A673 (cell line): Measurements from ENCODE around the gene MAST1. TPM values are rescaled to one million over a fixed set of nuclear protein-coding genes. Genes with fewer than 3 reads are reported as not detected.

Experiments used
- BruUV-seq: library from RNA; stranded (reverse); fragments of 400-500 nt; replicated peaks from 2 replicates; lab custom pipeline; 2021; lab: Mats Ljungman, UMichigan
- CTCF ChIA-PET: fragments of 300-600 bp; sonication (Branson Sonifier 250); formaldehyde crosslinking; loops from one replicate; lab custom pipeline; 2022; ENCODE audit warnings: antibody characterized with exemption; lab: Charles Lee
- POLR2A ChIA-PET: fragments of 300-600 bp; sonication (Branson Sonifier 250); formaldehyde crosslinking; loops from one replicate; lab custom pipeline; 2022; ENCODE audit warnings: antibody characterized with exemption; ENCODE audit not compliant: low non-redundant PET; lab: Charles Lee
- DNase-seq: peaks from one replicate; pipeline ENCODE4 v3.0.0-alpha.2; 2015; ENCODE audit warnings: low spot score
- H3K27ac ChIP-seq: fragments of 200-600 bp; sonication (generic); 2 replicates; pipeline ENCODE4 v1.5.1; 2016; ENCODE audit warnings: mixed run types, low read depth, mild to moderate bottlenecking, mixed read lengths, antibody characterized with exemption, low read length; ENCODE audit not compliant: poor library complexity, severe bottlenecking
- H3K27me3 ChIP-seq: fragments of 200-600 bp; sonication (generic); replicated peaks from 2 replicates; pipeline ENCODE4 v1.6.1; 2017; ENCODE audit warnings: mixed run types, low read depth, mild to moderate bottlenecking, mixed read lengths, antibody characterized with exemption, low read length; ENCODE audit not compliant: insufficient read depth, poor library complexity
- H3K36me3 ChIP-seq: fragments of 200-600 bp; sonication (generic); 2 replicates; pipeline ENCODE4 v1.6.1; 2016; ENCODE audit warnings: mixed run types, mild to moderate bottlenecking, mixed read lengths, antibody characterized with exemption, low read length; ENCODE audit not compliant: insufficient read depth, poor library complexity, severe bottlenecking
- H3K4me1 ChIP-seq: fragments of 200-600 bp; sonication (generic); 2 replicates; pipeline ENCODE4 v1.6.1; 2017; ENCODE audit warnings: mixed run types, mild to moderate bottlenecking, mixed read lengths, antibody characterized with exemption, low read length; ENCODE audit not compliant: insufficient read depth, poor library complexity, severe bottlenecking
- H3K4me3 ChIP-seq: fragments of 200-600 bp; sonication (generic); 2 replicates; pipeline ENCODE4 v1.5.1; 2016; ENCODE audit warnings: low read depth, mixed run types, mild to moderate bottlenecking, mixed read lengths, low read length; ENCODE audit not compliant: poor library complexity, severe bottlenecking
- H3K9me3 ChIP-seq: fragments of 200-600 bp; sonication (generic); 2 replicates; pipeline ENCODE4 v1.6.1; 2016; ENCODE audit warnings: mixed run types, low read depth, mild to moderate bottlenecking, mixed read lengths, antibody characterized with exemption, low read length; ENCODE audit not compliant: poor library complexity, severe bottlenecking
- CTCF ChIP-seq: fragments of 300-800, 200-600 bp; sonication (generic); conservative IDR thresholded peaks from 2 replicates; pipeline ENCODE4 v1.5.1; 2017; ENCODE audit warnings: low read depth, mild to moderate bottlenecking, antibody characterized with exemption, low read length, moderate library complexity, mixed read lengths
- EZH2 ChIP-seq: fragments of 200-600 bp; sonication (generic); IDR thresholded peaks from 2 replicates; pipeline ENCODE4 v1.6.1; 2017; ENCODE audit warnings: borderline replicate concordance, low read depth, mild to moderate bottlenecking, mixed read lengths, antibody characterized with exemption, low read length; ENCODE audit not compliant: poor library complexity, severe bottlenecking
- intact Hi-C: fragments of 100-400 bp; cut with micrococcal nuclease; formaldehyde crosslinking; loops from one replicate; pipeline ENCODE4 v1.10.0; 2022; ENCODE audit not compliant: unreplicated experiment
- total RNA-seq: library from RNA; stranded (reverse); gene quantifications from 2 replicates; pipeline ENCODE4 v1.2.3, GENCODE V29; 2021

Gene MAST1
- total RNA-seq, 1 experiment from 2014 or later, result 22.2 TPM

- ChIA-PET POLR2A (interaction anchor here (0.5 to 0.7 kb wide), 4 partner anchors 17 to 1144 kb away, joined by 4 to 19 read pairs (median 6); no protein-coding TSS in a partner anchor), CTCF (interaction anchor here (0.7 kb wide), 2 partner anchors 26 to 112 kb away, joined by 4 to 9 read pairs; no protein-coding TSS in a partner anchor)
- H3K4me1 ChIP-seq, result no peaks in the 10 kb centered on the region
- BruUV-seq, result no TSS peak
- peaks cover 9% of the 10 kb centered on the region for H3K36me3 ChIP-seq
- intact Hi-C loops, result no loop called here
- no peaks in the 10 kb centered on the region for H3K27me3 ChIP-seq
- DNase-seq, result peak; percentile 85
- peak overlapping the region; percentile 10 for H3K4me3 ChIP-seq
- no peak overlapping the region for H3K27ac ChIP-seq
- H3K9me3 ChIP-seq, result no peaks in the 10 kb centered on the region
- TF ChIP-seq EZH2, result no peak
- no peak for TF ChIP-seq CTCF
Measured at GRCh38 chr19:12872941-12873890, 34.9 kb downstream of the MAST1 start.

DNA sequence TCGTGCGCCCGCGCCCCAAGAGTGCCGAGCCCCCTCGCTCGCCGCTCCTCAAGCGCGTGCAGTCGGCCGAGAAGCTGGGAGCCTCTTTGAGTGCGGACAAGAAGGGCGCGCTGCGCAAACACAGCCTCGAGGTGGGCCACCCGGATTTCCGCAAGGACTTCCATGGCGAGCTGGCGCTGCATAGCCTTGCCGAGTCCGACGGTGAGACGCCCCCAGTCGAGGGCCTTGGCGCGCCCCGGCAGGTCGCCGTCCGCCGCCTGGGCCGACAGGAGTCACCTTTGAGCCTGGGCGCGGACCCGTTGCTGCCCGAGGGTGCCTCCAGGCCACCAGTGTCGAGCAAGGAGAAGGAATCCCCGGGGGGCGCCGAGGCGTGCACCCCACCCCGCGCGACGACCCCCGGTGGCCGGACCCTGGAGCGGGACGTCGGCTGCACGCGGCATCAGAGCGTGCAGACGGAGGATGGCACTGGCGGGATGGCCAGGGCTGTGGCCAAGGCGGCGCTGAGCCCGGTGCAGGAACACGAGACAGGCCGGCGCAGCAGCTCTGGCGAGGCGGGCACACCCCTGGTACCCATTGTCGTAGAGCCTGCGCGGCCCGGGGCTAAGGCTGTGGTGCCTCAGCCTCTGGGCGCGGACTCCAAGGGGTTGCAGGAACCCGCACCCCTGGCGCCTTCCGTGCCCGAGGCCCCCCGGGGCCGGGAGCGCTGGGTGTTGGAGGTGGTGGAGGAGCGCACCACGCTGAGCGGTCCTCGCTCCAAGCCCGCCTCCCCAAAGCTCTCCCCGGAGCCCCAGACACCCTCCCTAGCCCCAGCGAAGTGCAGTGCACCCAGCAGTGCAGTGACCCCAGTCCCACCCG is 35.8 kb downstream of the MAST1 start:
- H3K27me3 ChIP-seq, result no peaks in the 10 kb centered on the region
- no peak for DNase-seq
- H3K4me1 ChIP-seq, result no peaks in the 10 kb centered on the region
- intact Hi-C loops, result no loop called here
- H3K9me3 ChIP-seq, result no peaks in the 10 kb centered on the region
- H3K4me3 ChIP-seq, result no peak overlapping the region
- peaks cover 14% of the 10 kb centered on the region for H3K36me3 ChIP-seq
- ChIA-PET POLR2A (no interaction called here), CTCF (no interaction called here)
- H3K27ac ChIP-seq, result no peak overlapping the region
- TF ChIP-seq CTCF, result no peak
- TF ChIP-seq EZH2, result no peak
- no TSS peak for BruUV-seq

GRCh38 chr19:12875086-12875485 is 36.8 kb downstream of the MAST1 start:
- no peaks in the 10 kb centered on the region for H3K9me3 ChIP-seq
- CTCF ChIA-PET, result no interaction called here
- no peaks in the 10 kb centered on the region for H3K4me1 ChIP-seq
- peaks cover 14% of the 10 kb centered on the region for H3K36me3 ChIP-seq
- no peaks in the 10 kb centered on the region for H3K27me3 ChIP-seq
- intact Hi-C loops, result no loop called here
- no peak overlapping the region for H3K27ac ChIP-seq
- DNase-seq, result no peak
- no TSS peak for BruUV-seq
- POLR2A ChIA-PET, result no interaction called here
- no peak overlapping the region for H3K4me3 ChIP-seq
- TF ChIP-seq EZH2, result no peak
- TF ChIP-seq CTCF, result no peak
